HG02852 (cell line): Measurements from ENCODE around the gene SPAG16.
"Not testable (repeated sequence)": the region's sequence is repeated elsewhere in the genome, so short reads cannot be mapped to it uniquely, and the experiment has no call there.

Source experiments
- ATAC-seq: cut with Tn5 transposase; IDR thresholded peaks from one replicate; pipeline ENCODE4 v1.9.1; 2021; ENCODE audit warnings: mild to moderate bottlenecking, moderate library complexity; ENCODE audit not compliant: unreplicated experiment

The SPAG16 gene

GRCh38 chr2:214057986-214058385 lies 773.7 kb downstream of the SPAG16 start:
- ATAC-seq, result no peak

- not testable (repeated sequence) for ATAC-seq
Observed at GRCh38 chr2:214062279-214062678, 778.0 kb downstream of the SPAG16 start.

GRCh38 chr2:214064471-214064870 lies 780.2 kb downstream of the SPAG16 start:
- ATAC-seq, result no peak

GRCh38 chr2:214066862-214067261 lies 782.6 kb downstream of the SPAG16 start:
- no peak for ATAC-seq

- ATAC-seq, result peak; percentile 81
Observed at GRCh38 chr2:214069254-214069653, 785.0 kb downstream of the SPAG16 start.

- no peak for ATAC-seq
Observed at GRCh38 chr2:214075456-214075855, 791.2 kb downstream of the SPAG16 start.

- no peak for ATAC-seq
Observed at GRCh38 chr2:214076527-214076926, 792.3 kb downstream of the SPAG16 start.

GRCh38 chr2:214077727-214078126 lies 793.5 kb downstream of the SPAG16 start:
- no peak for ATAC-seq

GRCh38 chr2:214079032-214079431 lies 794.8 kb downstream of the SPAG16 start:
- no peak for ATAC-seq

- ATAC-seq, result no peak
Observed at GRCh38 chr2:214088536-214088935, 804.3 kb downstream of the SPAG16 start.

- ATAC-seq, result no peak
Observed at GRCh38 chr2:214096208-214096715, 812.0 kb downstream of the SPAG16 start.

- ATAC-seq, result no peak
Observed at GRCh38 chr2:214098811-214099210, 814.5 kb downstream of the SPAG16 start.

GRCh38 chr2:214100488-214100887 lies 816.2 kb downstream of the SPAG16 start:
- no peak for ATAC-seq

- ATAC-seq, result no peak
Observed at GRCh38 chr2:214103276-214104001, 819.2 kb downstream of the SPAG16 start.

- no peak for ATAC-seq
Observed at GRCh38 chr2:214104219-214104618, 820.0 kb downstream of the SPAG16 start.

GRCh38 chr2:214104967-214105366 lies 820.7 kb downstream of the SPAG16 start:
- ATAC-seq, result no peak

GRCh38 chr2:214107726-214108125 lies 823.5 kb downstream of the SPAG16 start:
- ATAC-seq, result no peak

GRCh38 chr2:214108598-214108997 lies 824.3 kb downstream of the SPAG16 start:
- ATAC-seq, result no peak

GRCh38 chr2:214117054-214117453 lies 832.8 kb downstream of the SPAG16 start:
- no peak for ATAC-seq

GRCh38 chr2:214126135-214126534 lies 841.9 kb downstream of the SPAG16 start:
- no peak for ATAC-seq

GRCh38 chr2:214127170-214127569 lies 842.9 kb downstream of the SPAG16 start:
- no peak for ATAC-seq

- ATAC-seq, result no peak
Observed at GRCh38 chr2:214127571-214127970, 843.3 kb downstream of the SPAG16 start.

GRCh38 chr2:214128040-214128439 lies 843.8 kb downstream of the SPAG16 start:
- ATAC-seq, result no peak
